NOMO-1 treated with dmso at 0.1 percent for 144 hours (cell line): ENCODE results near the gene RASSF9.

Experiments used
- DNase-seq: peaks from one replicate; lab custom pipeline; 2025; ENCODE audit not compliant: unreplicated experiment; lab: John Stamatoyannopoulos, UW

Gene RASSF9

DNA sequence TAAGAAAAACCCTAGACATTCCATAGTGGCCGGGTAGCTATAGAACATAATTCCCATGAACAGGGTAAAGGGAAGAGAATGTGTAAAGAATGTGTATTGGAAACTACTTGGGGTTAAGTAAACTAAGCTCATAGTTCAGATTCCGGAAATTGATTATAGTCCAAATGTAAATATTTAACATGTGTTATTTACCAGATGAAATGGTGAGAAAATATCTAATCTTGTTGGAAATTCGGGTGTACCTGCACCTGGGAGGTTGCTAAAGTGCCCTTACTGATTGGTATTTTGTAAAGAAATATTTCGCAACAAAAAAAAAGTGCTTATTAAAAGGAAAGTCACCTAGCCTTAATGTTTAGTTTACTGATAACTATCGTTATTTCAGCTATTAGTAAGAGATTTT, 14.4 kb downstream of the RASSF9 start:
- DNase-seq, result no peak

DNA sequence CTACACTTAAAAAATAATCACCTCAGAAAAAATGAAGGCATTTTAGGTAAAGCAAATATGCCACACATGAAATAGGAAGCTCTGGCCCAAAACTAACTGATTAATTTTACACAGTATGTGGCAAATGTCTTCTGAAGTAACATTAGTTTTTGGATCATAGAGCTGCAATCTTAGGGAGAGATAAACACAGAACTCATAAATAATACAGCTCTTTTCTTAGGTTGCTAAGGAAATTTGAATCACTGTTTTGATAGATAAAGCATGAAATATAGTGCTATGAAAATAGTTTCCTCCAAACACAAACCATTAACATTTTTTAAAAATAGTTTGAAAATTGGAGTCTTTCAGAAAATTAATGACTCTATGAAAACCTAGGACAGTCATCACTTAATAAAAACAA, 15.0 kb downstream of the RASSF9 start:
- DNase-seq, result no peak

DNA sequence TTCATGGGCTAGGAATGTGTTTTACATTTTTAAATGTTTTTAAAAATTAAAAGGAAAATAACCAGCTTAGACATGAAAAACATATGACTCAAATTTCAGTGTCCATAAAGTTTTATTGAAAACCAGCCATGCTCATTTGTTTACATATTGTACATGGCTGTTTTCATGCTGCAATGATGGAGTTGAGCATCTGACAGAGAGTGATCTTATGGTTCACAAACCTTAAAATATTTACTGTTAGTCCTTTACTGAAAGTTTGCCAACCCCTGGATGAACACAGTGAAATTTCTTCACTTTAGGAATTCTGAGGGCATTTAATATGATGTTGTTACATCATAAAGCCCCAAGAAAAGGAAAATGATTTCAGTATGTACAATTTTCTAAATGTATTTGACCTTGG, 16.1 kb downstream of the RASSF9 start:
- DNase-seq, result no peak

DNA sequence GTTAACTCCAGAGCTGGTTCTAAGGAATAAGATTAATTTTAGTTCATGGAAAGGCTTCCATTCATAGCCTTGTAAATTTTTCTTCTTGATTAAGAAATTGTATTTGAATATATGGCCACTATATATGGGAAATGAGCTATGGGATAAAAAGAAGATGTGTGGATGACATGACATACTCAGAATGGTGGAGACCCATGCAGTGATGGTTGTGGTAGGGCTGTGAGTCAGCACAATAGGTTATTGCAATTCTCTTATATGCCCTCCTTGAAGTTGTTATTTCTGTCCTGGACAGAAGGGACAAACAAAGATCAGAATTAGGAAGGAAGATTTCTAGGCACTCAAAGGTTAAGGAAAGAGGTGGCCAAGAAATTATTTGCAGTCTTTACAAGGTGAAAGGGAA, 21.5 kb downstream of the RASSF9 start:
- DNase-seq, result no peak

DNA sequence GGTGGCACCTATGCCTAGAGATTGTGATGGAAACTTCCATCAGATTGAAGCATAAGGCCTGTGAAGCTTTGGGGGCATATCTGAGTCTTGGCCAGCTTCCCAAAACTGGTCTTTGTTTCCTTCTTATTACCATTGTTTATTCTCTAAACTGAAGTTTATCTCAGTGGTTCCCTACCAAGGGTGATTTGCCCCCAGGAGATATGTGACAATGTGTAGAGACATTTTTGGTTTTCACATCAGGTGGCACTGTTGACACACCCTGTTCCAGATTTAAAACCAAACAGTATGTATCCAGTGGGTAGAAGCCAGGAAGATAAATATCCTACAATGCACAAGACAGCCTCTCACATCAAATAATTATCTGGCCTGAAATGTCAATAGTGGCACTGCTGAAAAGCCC, 22.1 kb downstream of the RASSF9 start:
- DNase-seq, result no peak

DNA sequence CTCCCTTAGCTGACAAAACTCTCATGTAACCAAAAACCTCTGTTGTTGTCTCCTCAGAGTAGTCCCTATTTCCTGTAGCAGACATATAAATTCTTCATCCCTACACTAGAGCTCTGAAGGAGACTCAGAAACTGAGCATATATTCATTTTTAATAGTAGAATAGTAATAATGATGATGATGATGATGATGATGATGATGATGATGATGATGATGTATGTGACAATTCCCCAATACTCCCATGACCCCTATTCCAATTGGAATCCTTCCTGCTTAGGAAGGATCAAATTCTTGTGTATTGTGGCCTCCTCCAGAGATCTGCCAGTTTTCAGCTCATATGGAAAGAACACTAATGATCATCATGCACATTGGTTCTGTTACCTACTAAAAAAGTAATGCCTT, 26.7 kb downstream of the RASSF9 start:
- no peak for DNase-seq

DNA sequence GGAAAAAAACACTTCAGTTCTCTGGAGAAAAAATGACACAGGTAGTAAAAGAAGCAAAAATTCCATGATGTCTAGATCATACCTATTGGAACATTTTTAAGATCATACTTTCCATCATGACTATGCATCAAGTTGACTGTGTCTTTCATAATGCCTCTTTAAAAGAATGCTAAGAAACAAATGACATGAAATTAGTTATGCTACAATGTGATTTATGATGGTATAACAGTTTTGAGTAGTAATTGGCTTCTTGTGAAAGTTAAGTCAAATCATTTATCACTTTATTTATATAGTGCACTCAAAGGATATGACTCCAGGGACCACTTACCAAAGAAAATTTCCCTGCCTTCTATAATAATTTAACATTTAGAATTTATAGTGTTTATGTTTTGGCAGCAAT, 28.5 kb downstream of the RASSF9 start:
- DNase-seq, result no peak

DNA sequence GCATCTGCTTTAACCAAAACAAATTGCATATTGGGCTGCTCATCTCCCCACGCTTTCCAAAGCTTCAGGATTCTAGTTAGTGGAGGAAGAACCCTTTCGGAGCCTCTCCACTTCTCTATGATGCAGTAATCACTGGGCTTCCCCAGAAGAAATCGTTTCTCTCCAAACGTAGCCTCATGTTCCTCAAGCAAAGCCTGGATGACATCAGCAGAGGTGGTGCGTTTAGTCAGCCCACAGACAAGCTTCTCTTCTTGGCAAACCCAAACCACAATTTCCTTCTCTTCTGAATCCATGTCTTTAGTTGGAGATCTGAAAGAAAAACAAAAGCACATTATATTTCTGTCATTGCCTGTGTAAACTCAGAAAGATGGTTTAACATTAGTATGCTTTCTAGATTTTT, 30.6 kb downstream of the RASSF9 start:
- no peak for DNase-seq

DNA sequence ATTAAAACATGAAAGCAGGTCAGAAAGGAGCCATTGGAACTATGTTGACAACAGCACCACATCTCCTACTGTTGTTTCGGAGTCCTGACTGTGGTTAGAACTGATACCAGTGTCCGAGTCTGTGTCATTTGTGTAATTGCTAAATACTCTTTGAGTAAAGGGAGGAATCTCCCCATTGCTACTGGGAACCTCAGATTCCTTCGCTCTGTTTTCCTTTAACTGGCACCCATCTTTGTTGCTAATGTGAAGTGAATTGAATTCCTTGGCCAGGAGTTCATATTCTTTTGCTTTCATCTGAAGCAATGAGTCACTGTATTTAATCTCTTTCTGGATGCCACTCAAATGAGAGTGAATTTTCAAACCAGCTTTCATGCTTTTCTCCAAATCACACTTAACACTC, 31.5 kb downstream of the RASSF9 start:
- no peak for DNase-seq

DNA sequence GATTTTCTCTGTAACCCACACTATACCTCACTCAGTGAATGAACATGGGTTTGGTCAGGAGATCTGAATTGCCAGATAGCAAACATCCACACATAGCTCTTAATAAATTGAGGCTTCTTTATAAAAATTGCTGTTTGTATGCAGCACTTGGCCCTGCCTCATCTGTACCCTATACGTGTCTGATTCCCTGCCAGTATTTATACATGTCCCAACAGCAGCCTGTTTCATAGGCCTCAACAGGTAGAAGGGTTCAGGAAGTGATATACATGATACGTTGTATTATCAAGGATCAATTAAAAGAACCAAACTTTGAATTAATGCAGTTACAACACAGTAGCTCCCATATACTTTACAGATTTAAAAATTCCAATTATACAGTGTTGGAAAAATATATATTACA, 32.3 kb downstream of the RASSF9 start:
- no peak for DNase-seq

DNA sequence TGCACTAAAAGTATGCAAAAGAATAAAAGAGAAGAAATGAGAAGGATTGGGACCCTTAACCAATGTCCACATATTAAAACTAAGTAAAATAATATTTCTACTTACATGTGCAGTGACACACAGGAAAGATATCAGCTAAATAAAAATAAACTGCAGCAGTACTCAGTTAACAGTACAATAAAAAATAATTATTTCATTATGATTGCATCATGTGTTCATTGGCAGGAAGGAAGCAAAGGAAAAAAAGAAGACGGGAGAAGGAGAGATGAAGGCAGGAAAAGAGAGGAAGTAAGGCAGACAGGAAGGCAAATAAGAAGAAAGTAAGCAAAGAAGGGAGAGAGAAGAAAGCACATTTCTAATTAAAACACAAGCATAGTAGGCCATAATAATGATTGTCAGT, 33.0 kb downstream of the RASSF9 start:
- no peak for DNase-seq

DNA sequence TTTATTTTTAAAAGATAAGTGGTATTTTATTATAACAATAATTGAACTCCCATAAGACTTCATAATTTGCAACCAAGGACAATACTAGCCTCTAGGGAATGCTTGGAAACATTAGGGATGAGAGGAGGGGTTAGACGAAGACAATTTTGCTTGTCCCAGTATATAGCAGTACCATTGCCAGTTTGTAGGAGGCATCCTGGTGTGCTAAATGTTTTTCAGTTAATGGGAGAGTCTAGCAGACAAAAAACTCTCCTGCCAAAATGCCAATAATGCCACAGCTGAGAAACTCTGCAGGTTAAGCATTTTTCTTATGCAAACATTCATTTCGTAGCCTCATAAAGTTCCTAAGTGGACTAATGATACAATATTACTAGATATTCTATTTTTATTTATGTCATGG, 38.1 kb downstream of the RASSF9 start:
- no peak for DNase-seq

DNA sequence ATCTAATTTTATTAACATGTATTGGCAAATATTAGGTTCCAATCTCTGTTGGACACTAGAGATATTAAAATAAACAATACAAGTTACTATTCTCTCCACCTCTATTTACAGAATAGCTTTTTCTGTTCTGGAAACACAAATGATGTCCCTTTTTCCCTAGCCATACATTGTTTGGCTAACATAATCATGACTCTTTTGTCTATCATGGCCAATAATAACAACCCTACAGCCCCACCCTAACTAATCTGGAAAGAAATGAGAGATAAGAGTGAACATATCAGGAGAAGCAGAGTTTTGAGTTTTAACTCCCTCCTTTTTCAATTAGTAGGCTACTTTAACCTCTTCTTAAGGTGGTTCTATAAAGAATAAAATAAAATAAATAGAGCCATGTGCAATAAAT, 40.2 kb downstream of the RASSF9 start:
- no peak for DNase-seq

DNA sequence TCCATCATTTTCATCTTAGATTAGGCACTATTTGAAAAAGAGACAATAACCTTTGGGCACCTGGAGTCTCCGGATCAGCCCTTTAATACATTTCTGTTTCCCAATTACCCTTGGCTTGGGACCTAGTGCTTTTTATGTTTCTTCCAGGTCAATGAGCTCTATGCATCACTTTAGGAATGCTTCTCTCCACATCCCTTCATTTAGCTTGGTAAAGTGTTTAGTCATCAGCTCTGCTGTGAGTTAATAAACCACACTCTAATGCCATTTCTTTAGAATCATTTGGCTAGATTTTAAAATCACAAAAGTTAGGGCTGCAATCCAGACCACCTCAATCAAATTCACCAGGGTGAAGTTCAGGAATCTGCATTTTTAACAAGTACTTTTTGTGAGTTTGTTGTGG, 41.7 kb downstream of the RASSF9 start:
- DNase-seq, result no peak

DNA sequence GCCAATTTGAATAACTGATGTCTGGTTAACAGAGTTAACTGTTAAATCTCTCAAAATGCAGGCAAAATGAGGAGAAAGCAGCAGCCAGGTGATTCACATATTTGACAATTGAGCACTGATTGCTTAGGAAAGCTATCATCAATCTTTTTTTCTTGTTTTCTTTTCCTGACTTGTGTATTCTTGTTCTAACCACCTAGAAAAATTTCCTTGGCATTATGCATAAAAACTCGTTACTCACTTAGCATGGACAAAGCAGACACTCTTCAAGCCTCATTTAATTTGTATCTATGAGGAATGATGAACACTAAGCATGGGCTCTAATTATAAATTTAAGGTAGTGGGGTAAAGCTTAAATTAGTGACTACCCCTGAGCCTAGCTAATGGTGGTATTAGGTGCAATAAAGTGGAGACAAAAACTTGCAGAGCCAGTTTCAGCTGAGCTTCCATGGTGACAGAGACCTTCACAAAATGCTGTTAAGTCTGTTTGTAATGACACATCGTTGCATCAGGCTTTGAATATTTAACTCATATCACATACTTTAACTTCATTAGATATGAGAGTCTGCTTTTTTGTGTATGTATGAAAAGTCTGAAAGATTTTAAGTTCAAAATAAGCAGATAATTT, 52.0 kb downstream of the RASSF9 start:
- no peak for DNase-seq

DNA sequence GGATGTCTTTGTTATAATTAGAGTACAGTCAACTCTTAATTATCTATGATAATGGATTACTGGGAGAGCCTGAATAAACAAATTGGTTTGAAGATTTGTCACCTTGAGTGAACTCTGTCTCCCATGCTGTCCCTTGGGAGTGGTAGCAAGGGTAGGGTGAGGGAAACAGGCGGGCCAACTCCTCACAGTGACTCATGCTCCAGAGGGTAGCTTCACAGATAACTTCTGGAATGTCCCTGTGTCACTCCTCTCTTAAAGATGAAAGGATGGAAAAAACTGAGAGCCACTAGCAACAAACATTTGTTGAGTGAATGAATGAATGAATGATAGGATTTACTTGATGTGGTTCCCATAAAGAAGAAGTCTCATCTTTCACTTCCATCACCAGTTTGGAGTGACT, 53.5 kb downstream of the RASSF9 start:
- DNase-seq, result no peak

DNA sequence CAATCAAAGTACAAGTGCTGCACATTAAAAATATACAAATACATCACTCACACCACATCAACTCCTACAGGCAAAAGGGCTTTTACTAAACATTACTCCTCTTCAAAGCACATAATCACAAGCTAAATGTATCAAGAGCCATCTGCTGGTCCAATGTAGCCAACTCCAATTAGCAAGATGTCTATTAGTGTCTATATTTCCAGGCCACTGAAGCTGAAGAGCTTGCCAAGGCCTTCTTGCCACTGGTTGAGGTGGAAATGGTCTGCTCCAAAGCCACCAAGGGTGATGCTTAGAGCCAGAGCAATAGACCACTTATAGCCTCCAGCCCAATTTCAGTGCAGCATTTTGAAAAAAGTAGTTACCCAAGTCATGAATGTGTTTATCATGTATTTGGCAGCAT, 54.4 kb downstream of the RASSF9 start:
- no peak for DNase-seq

DNA sequence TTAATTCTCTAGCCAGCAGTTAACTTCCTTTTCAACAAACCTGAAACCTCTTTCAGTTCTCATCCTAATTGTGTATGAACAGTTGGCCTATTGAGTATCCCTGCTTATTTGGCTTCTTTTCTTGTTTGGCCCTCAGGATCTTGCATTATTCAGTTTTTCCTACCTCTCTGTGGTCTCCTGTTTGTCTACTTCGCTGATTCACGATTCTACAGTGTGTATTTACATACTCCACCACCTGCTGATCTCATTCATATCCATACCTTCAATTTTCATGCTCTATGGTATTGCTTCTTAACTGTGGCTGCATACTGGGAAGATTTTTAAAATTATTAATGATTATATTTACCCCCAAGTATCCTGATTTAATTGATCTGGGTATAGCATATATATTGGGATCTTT, 56.4 kb downstream of the RASSF9 start:
- no peak for DNase-seq

DNA sequence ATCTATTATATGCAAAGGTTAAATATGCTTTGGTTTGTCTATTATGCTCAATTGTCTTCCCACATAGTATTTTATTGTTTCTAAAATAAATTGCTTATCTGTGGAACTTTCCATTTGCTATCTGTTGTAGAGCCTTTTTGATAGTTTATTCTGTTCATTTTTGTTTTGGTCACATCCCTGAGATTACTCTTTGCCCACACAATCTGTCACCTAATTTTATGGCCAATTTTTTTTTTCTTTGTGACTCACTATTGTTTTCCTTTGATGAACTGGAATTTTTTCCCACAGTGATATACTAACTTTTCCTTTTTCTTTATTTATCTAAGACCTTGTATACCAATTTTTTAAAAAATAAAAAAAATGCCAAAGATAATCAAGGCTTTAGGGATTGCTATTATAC, 61.1 kb downstream of the RASSF9 start:
- DNase-seq, result no peak

DNA sequence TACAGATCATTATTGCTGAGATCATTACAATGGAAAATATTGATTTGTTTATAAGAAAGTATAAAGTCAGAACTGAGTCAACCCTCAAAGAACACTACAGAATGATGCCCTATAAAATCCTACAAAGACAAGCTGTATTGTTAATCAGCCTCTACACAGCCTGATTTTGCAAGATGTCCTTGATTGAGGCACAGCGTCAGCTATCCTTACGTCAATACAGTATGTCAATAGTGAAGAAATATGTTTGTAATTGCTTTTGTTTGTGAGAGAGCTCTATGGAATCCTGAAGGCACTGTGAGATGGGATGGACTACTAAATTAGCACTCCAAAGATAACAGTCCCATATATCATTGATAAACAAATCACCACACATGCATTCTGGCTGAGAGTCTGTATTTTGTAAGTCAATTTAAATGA, 70.7 kb downstream of the RASSF9 start:
- DNase-seq, result no peak

DNA sequence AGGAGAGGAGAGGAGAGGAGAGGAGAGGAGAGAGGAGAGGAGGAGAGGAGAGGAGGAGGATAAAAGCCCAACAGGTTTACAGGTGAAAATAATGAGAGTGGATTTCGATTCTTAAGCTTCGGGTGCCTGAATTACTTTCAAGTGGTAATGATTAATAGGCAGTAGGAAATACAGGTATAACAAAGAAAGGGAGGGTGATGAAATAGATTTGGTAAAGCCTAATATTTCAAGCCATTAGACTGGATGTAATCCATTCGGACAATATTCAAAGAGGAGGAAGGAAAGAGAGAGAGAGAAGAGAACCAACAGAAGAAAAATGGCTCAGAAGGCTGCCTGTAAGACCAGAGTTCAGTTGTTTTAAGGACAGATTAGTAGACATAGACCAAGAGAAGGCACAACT, 76.6 kb downstream of the RASSF9 start:
- DNase-seq, result no peak

DNA sequence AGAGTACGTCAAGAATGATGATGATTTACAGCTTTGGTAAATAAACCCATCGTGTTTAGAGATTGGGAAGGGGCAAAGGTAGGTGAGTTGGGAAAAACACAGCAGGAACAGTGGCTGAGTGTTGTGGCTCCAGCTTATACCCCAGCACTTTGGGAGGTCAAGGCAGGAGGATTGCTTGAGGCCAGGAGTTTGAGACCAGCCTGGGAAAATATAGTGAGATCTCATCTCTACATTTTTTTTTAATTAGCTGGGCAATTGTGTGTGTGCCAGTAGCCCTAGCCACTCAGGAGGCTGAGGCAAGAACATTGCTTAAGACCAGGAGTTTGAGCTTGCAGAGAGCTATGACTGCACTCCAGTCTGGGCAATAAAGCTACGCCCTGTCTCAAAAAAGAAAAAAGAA, 77.1 kb downstream of the RASSF9 start:
- no peak for DNase-seq

DNA sequence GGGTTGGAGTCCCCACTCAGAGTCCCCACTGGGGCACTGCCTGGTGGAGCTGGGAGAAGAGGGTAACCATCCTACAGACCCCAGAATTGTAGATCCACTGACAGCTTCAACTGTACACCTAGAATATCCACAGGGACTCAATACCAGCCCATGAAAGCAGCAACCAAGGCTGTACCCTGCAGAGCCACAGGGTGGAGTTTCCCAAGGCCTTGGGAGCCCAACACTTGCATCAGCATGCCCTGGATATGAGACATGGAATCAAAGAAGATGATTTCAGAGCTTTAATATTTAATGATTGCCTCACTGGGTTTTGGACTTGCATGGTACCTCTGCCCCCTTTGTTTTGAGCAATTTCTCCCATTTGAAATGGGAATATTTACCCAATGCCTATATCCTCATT, 80.4 kb downstream of the RASSF9 start:
- DNase-seq, result no peak
